Parathyroid adenoma (tissue), 2 donors: ENCODE results near the gene IGFL4.

ENCODE experiments used
- H2AFZ ChIP-seq: fragments of 300-600 bp; sonication (generic); one replicate; pipeline ENCODE4 v1.7.0; 2017; ENCODE audit warnings: antibody characterized with exemption, mild to moderate bottlenecking
- H3K27ac ChIP-seq: fragments of 300-600 bp; sonication (generic); one replicate; pipeline ENCODE4 v1.7.0; 2017
- H3K27me3 ChIP-seq: fragments of 300-600 bp; sonication (generic); one replicate; pipeline ENCODE4 v1.7.0; 2017; ENCODE audit warnings: low read length; ENCODE audit not compliant: control insufficient read depth, insufficient read depth
- H3K36me3 ChIP-seq: fragments of 300-600 bp; sonication (generic); one replicate; pipeline ENCODE4 v1.7.0; 2017; ENCODE audit warnings: low read length; ENCODE audit not compliant: control insufficient read depth, insufficient read depth
- H3K4me1 ChIP-seq: fragments of 300-600 bp; sonication (generic); one replicate; pipeline ENCODE4 v1.7.0; 2017; ENCODE audit warnings: control low read depth
- H3K4me2 ChIP-seq: fragments of 300-600 bp; sonication (generic); one replicate; pipeline ENCODE4 v1.7.0; 2017; ENCODE audit warnings: low read length
- H3K4me3 ChIP-seq: fragments of 300-600 bp; sonication (generic); one replicate; pipeline ENCODE4 v1.7.0; 2017; ENCODE audit warnings: low read depth, low read length
- H3K79me2 ChIP-seq: fragments of 300-600 bp; sonication (generic); one replicate; pipeline ENCODE4 v1.7.0; 2017; ENCODE audit warnings: control low read depth
- H3K9ac ChIP-seq: fragments of 300-600 bp; sonication (generic); one replicate; pipeline ENCODE4 v1.7.0; 2017; ENCODE audit warnings: mild to moderate bottlenecking
- H3K9me3 ChIP-seq: fragments of 300-600 bp; sonication (generic); one replicate; pipeline ENCODE4 v1.7.0; 2017; ENCODE audit warnings: low read length; ENCODE audit not compliant: control insufficient read depth
- TF ChIP-seq, protein P1 (sequence below): fragments of 300-600 bp; sonication (generic); IDR thresholded peaks from one replicate; pipeline ENCODE4 v1.7.0; 2017; ENCODE audit warnings: antibody characterized with exemption, mild to moderate bottlenecking
- donor health status: primary hyperparathyroidism.

The IGFL4 gene

DNA sequence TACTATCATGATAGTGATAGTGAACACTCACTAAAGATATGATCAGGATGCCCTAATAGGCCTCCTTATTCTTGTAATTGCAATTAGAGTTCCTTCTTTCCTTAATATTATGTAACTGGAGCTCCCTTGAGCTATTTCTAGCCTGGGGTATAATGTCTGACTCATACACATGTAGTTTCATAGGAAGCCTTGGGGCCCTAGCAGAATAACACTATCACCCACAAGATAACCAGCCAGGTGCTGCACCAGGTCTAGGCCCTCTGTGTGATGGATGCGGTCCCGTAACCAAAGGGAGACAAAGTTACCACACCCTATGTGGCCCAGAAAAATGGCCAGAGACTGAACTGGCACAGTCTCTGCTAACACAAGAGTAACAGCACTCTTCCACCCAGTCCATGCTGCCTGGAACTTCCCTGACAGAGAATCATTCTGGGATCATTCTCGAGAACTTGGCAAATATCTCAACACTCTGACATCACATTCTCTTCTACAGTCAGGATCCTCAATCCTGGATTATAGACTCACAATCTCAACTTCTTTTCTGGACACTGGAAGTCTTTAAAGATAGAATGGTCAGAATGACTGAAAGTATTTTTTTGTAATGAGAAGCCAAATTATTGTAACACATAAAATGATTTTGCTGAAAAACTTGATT is 32.6 kb upstream of the IGFL4 start:
- Histone ChIP-seq H3K9ac (no peak overlapping the region), H3K27me3 (no peaks in the 10 kb centered on the region)
- TF ChIP-seq, protein P1, sequence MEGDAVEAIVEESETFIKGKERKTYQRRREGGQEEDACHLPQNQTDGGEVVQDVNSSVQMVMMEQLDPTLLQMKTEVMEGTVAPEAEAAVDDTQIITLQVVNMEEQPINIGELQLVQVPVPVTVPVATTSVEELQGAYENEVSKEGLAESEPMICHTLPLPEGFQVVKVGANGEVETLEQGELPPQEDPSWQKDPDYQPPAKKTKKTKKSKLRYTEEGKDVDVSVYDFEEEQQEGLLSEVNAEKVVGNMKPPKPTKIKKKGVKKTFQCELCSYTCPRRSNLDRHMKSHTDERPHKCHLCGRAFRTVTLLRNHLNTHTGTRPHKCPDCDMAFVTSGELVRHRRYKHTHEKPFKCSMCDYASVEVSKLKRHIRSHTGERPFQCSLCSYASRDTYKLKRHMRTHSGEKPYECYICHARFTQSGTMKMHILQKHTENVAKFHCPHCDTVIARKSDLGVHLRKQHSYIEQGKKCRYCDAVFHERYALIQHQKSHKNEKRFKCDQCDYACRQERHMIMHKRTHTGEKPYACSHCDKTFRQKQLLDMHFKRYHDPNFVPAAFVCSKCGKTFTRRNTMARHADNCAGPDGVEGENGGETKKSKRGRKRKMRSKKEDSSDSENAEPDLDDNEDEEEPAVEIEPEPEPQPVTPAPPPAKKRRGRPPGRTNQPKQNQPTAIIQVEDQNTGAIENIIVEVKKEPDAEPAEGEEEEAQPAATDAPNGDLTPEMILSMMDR, result no peak

DNA sequence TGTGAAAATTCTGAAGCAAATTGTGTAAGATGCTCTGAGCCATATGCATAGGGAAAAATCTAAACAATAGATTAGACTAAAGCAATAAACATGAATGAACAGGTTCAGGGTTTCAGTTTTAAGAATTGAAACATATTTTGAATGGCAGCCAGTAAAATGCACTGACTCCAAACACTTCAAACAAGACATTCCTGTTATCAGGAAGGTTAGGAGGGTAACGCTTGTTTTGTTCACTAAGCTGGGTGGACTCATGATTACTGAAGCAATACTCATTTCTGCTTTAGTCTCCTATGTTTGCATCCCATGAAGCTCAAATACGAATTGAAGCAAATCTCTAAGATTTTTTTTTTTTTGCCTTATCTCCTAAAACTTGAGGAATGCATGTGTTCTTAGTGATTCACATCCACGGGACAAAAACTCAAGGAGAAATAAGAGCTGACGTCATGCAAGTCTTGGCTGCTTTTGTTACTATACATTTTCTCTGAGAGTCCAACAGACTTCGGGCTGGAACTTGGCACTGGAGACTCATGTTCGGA is 29.1 kb upstream of the IGFL4 start:
- H3K4me3 ChIP-seq, result no peak overlapping the region
- H3K79me2 ChIP-seq, result no peaks in the 10 kb centered on the region
- no peak overlapping the region for H3K9ac ChIP-seq
- no peak overlapping the region for H3K27ac ChIP-seq
- no peaks in the 10 kb centered on the region for H3K27me3 ChIP-seq
- TF ChIP-seq, protein P1, result no peak
- H3K4me2 ChIP-seq, result no peak overlapping the region
- no peak overlapping the region for H2AFZ ChIP-seq
- H3K36me3 ChIP-seq, result no peaks in the 10 kb centered on the region
- H3K4me1 ChIP-seq, result no peaks in the 10 kb centered on the region
- H3K9me3 ChIP-seq, result no peaks in the 10 kb centered on the region

More for the DNA sequence above, 32.6 kb upstream of the IGFL4 start:
- Histone ChIP-seq H3K9me3 (no peaks in the 10 kb centered on the region), H3K79me2 (no peaks in the 10 kb centered on the region), H3K36me3 (no peaks in the 10 kb centered on the region), H3K4me2 (no peak overlapping the region), H2AFZ (no peak overlapping the region), H3K4me3 (no peak overlapping the region), H3K27ac (no peak overlapping the region), H3K4me1 (peaks cover 2% of the 10 kb centered on the region)

DNA sequence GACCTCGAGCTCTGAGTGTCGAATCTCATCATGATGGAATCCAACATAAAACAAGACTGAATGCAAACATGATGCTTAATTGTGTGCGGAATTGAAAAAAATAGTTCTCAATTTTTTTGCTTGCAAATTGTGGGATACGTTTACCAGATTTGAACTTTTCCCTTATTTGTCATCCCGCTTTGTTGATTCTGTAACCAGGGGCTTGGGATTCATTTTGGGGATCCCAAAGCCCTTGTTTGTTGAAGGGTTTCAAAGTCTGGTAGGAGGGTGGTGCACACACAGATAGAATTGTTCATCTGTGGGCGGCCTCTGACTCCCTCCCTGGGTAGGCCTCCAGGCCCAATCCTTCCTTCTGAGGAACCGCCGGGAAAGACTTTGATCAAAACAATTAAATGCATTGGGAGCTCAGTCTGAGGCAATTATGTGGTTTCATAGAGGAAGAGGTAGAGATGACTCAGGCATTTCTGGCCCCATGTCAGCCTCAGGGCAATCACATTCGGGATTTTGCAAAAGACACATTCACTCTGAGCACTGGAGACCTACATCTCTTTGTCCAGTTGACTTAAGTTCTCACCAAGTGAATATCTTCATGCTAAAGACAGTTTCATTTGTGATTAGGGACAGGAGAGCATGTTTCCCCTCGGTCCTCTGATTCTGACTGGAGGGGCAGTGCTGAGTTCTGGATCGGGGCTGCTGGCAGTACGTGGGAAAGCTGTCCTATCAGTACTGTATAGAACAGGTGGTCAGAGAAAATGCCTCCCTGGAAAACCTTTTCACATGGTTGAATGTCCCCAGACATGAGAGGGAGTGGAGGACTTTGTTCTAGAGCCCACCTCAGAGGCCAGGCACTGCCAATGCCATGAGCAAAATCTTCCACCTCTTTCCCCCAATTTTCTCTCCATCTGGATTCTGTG is 27.8 kb upstream of the IGFL4 start:
- H3K79me2 ChIP-seq, result no peaks in the 10 kb centered on the region
- no peak overlapping the region for H3K27ac ChIP-seq
- H3K9me3 ChIP-seq, result no peaks in the 10 kb centered on the region
- no peak overlapping the region for H3K4me3 ChIP-seq
- no peaks in the 10 kb centered on the region for H3K27me3 ChIP-seq
- no peaks in the 10 kb centered on the region for H3K4me1 ChIP-seq
- H3K4me2 ChIP-seq, result no peak overlapping the region
- TF ChIP-seq, protein P1, result no peak
- no peak overlapping the region for H2AFZ ChIP-seq
- H3K36me3 ChIP-seq, result no peaks in the 10 kb centered on the region
- no peak overlapping the region for H3K9ac ChIP-seq

DNA sequence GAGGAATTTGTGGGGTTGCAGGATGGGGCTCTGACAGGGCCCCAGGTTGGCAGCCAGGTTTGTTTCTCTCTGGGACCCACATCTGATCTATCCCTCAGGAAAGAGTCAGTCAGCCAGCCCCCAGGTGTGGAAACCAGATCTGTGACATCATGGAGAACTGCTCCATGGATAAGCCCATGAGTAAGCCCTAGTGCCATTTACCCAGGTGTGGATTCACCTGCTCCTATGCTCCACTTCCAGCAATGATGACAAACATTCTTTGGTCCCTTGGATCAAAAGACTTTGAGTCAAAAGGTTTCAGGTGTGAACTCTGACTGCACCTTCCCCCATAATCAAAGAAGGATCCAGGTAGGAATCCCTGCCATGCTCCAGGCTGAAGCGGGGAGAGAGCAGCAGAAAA is 26.9 kb upstream of the IGFL4 start:
- no peak overlapping the region for H3K27ac ChIP-seq

More for the DNA sequence above, 26.9 kb upstream of the IGFL4 start:
- Histone ChIP-seq H3K4me1 (no peaks in the 10 kb centered on the region), H3K9ac (no peak overlapping the region), H3K27me3 (no peaks in the 10 kb centered on the region), H3K36me3 (no peaks in the 10 kb centered on the region), H3K9me3 (no peaks in the 10 kb centered on the region), H3K4me2 (no peak overlapping the region), H3K4me3 (no peak overlapping the region), H3K79me2 (no peaks in the 10 kb centered on the region), H2AFZ (no peak overlapping the region)
- TF ChIP-seq, protein P1, result no peak
